NCI-H187 treated with DMSO at 0.1 percent for 48 hours (cell line): Measurements from ENCODE around the gene ADD3.
A peak's percentile ranks its signal among the peaks of the same experiment; 100 is the strongest.

ENCODE experiments used
- DNase-seq: peaks from one replicate; lab custom pipeline; 2025; lab: John Stamatoyannopoulos, UW

The ADD3 gene

GRCh38 chr10:110151467-110151866, 143.7 kb downstream of the ADD3 start:
- no peak for DNase-seq

DNA sequence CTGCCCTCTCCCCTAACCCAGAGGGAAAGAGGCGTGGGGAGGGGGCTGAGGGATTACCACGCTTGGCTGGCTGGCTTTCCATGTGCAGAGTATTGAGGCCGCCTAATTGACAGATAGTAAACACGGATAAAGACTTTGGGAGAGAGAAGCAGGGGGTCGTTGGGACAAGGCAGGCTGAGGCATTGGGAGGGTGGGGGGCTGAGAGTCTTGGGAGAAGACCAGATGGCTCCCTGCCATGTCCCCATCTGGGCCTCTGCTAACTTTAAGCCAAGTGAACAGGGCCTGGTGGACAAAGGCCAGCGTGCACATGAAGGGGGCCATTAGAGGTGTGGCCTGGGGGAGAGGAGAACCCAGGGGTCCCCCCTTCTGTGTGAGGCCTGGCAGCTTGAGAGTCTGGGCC, 144.2 kb downstream of the ADD3 start:
- no peak for DNase-seq

GRCh38 chr10:110153396-110153795, 145.6 kb downstream of the ADD3 start:
- no peak for DNase-seq

- DNase-seq: no peak
Observed at GRCh38 chr10:110156046-110156445, 148.3 kb downstream of the ADD3 start.

DNA sequence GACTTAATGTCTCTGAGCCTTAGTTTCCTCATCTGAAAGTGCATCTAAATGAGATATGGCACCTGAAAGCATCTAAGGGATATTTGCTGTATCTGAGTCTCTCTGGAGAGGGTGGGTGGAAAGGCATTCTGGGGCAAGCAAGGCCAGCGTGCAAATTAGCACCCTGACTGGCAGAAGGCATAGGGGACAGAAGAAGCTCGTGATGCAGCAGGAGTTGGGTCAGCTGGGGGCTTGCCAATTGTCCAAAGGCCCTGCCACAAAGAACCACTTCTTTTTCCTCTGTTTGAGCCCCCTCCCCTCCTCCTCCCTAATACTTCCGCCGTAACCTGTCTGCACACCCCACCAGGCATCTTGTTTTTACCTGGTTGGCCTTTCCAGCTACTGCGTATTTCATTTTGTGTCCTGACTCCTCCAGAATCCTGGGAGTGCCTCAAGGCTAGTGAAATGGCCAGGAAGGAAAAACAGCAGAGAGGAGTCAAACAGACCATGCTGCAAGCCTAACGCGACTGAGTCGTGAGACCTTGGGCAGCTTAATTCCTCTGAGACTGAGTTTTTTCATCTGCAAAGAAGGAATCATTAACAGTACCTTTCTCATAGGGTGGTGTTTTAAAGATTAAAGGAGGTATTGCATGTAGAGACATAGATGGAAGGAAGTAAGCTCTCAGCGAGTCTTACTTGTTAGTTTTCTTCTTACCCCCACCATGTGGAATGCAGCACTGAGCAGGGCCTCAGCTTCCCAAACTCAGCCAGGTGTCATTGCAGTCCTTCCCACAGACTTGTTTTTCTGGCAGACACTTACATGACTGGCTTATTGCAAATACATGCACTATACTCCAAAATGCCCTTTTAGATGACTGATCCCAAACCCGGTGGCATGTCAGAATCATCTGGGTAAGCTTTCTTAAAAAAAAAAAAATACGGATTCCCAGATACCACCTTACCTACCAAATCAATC, 150.5 kb downstream of the ADD3 start:
- no peak for DNase-seq

- no peak for DNase-seq
Observed at GRCh38 chr10:110160081-110160480, 152.3 kb downstream of the ADD3 start.

- DNase-seq: no peak
Observed at GRCh38 chr10:110160522-110160921, 152.7 kb downstream of the ADD3 start.

GRCh38 chr10:110162741-110163145, 155.0 kb downstream of the ADD3 start:
- no peak for DNase-seq

- no peak for DNase-seq
Observed at GRCh38 chr10:110163192-110163773, 155.5 kb downstream of the ADD3 start.

GRCh38 chr10:110163841-110164240, 156.1 kb downstream of the ADD3 start:
- DNase-seq: no peak

DNA sequence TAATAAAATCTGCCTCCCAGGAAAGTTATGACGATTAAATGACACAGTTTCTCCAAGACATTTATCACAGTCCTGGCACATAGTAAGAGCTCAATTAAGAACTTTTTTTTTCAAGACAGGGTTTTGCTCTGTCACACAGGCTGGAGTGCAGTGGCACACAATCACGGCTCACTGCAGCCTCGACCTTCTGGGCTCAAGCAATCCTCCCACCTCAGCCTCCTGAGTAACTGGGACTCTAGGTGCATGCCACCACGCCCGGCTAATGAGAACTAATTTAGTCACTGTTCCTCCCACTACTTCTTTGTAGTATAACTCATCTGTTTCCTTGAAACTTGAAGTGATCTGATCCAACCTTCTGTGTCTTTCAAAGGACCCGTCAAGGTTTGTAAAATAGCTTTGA, 157.5 kb downstream of the ADD3 start:
- DNase-seq: no peak

DNA sequence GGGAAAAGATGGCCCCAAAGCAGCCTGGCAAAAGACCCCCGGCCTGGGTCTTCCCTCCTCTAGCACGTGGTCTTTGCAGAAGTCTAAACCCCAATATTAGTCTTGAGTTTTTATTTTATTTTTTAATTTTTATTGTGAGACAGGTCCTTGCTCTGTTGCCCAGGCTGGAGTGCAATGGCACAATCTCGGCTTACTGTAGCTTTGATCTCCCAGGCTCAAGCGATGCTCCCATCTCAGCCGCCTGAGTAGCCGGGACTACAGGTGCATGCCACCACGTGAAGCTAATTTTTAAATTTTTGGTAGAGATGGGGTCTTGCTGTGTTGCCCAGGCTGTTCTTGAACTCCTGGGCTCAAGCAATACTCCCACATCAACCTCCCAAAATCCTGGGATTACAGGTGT, 159.4 kb downstream of the ADD3 start:
- DNase-seq: no peak

DNA sequence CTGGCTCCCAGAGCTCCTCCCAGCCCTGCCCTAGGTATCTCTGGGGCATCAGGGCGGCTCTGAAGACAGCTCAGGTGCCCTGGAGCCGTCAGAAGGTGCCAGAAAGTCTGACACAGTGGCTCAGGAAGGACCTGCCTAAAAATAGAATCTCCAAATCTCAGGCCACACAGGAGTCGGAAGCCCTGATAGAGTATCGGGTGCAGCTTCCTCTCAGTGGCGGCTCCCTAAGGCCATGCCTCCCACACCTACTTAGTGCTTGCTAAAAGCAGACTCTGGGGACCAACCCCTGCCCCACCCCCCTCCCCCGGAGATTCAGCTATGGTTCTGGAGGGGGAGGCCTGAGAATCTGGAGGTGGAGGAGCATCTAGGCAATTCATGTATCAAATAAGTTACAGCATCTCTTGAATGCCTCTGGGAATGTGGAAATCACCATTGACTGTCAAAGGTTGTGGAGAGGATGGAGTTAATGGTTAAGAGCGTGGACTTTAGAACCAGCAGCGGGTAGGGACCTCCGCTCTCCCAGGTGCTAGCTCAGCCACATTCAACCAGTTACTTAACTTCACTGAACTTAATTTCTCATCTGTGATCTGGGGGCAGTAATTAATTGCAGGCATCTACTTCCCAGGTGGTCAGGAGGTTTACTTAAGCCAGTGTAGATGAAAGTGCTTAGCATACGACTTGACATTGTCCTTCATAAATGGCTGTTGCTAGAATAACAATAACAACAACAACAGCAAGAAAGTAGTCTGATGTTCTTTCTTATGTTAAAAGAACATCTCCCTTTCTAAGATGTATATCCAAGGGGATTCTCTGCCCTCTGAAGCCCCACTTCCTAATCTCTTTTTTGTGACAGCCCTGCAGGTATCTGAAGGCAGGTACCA, 161.1 kb downstream of the ADD3 start:
- DNase-seq: no peak

- no peak for DNase-seq
Observed at GRCh38 chr10:110169586-110169985, 161.8 kb downstream of the ADD3 start.

- no peak for DNase-seq
Observed at GRCh38 chr10:110170142-110170971, 162.6 kb downstream of the ADD3 start.

- DNase-seq: no peak
Observed at GRCh38 chr10:110171032-110171431, 163.2 kb downstream of the ADD3 start.

DNA sequence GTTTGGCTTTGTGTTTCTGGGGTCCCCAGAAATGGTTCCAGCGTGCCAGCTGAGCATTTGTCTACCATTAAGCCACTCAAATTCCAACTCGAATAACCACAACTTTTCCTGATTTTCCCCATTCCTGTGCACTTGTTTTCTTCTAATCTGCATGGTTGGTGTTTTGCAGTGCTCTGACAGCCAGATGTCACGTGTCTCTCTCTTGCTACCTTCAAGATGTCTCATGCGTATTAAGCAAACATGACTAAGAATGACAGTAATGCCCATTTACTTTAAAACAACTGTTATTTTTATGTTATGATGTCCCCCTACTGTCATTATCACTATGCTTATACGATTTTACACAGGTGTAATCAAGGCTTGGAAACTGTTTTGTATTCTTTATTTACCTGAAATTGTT, 164.4 kb downstream of the ADD3 start:
- DNase-seq: no peak

- DNase-seq: peak; percentile 16
Observed at GRCh38 chr10:110174201-110174600, 166.4 kb downstream of the ADD3 start.

DNA sequence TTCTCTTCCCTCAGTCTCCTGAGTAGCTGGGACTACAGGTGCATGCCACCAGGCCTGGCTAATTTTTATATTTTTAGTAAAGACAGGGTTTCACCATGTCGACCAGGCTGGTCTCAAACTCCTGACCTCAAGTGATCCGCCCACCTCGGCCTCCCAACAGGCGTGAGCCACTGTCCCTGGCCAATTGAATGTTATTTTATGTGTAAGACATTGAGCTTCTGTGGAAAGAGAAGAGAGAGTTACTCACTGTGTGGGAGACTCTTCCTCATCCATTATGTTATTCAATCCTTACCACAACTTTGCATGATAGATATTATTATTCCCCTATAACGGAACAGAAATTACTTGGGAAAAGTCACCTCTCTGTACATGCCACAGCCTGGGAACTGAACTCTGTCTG, 167.0 kb downstream of the ADD3 start:
- DNase-seq: no peak

- DNase-seq: no peak
Observed at GRCh38 chr10:110175406-110175805, 167.6 kb downstream of the ADD3 start.

- no peak for DNase-seq
Observed at GRCh38 chr10:110176141-110177030, 168.6 kb downstream of the ADD3 start.
